Measurements from ENCODE around the gene ANO9.

- TF ChIP-seq, protein P1, sequence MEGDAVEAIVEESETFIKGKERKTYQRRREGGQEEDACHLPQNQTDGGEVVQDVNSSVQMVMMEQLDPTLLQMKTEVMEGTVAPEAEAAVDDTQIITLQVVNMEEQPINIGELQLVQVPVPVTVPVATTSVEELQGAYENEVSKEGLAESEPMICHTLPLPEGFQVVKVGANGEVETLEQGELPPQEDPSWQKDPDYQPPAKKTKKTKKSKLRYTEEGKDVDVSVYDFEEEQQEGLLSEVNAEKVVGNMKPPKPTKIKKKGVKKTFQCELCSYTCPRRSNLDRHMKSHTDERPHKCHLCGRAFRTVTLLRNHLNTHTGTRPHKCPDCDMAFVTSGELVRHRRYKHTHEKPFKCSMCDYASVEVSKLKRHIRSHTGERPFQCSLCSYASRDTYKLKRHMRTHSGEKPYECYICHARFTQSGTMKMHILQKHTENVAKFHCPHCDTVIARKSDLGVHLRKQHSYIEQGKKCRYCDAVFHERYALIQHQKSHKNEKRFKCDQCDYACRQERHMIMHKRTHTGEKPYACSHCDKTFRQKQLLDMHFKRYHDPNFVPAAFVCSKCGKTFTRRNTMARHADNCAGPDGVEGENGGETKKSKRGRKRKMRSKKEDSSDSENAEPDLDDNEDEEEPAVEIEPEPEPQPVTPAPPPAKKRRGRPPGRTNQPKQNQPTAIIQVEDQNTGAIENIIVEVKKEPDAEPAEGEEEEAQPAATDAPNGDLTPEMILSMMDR (IDR thresholded peaks at IDR 0.05): no peak
- no peak for TF ChIP-seq EZH2 (IDR thresholded peaks at IDR 0.05)
Measured at GRCh38 chr11:454043-454442, 12.2 kb upstream of the ANO9 start.
